ENCODE measurements around the gene MORN5.

The MORN5 gene

GRCh38 chr9:122192914-122193525 is 33.3 kb downstream of the MORN5 start:
- DNase-seq: no peak

- DNase-seq: no peak
Observed at GRCh38 chr9:122193651-122194050, 33.9 kb downstream of the MORN5 start.

- no peak for DNase-seq
Observed at GRCh38 chr9:122195875-122196274, 36.2 kb downstream of the MORN5 start.

- peak; percentile 82 for DNase-seq
Observed at GRCh38 chr9:122197426-122197825, 37.7 kb downstream of the MORN5 start.

GRCh38 chr9:122197882-122198281 is 38.2 kb downstream of the MORN5 start:
- DNase-seq: no peak

GRCh38 chr9:122200960-122201595 is 41.4 kb downstream of the MORN5 start:
- DNase-seq: no peak

- no peak for DNase-seq
Observed at GRCh38 chr9:122201641-122202040, 41.9 kb downstream of the MORN5 start.

GRCh38 chr9:122202111-122202510 is 42.4 kb downstream of the MORN5 start:
- no peak for DNase-seq

- no peak for DNase-seq
Observed at GRCh38 chr9:122204055-122204454, 44.3 kb downstream of the MORN5 start.

- no peak for DNase-seq
Observed at GRCh38 chr9:122204491-122204890, 44.8 kb downstream of the MORN5 start.

- DNase-seq: no peak
Observed at GRCh38 chr9:122205176-122205575, 45.5 kb downstream of the MORN5 start.

- no peak for DNase-seq
Observed at GRCh38 chr9:122206118-122207046, 46.7 kb downstream of the MORN5 start.

GRCh38 chr9:122207096-122207495 is 47.4 kb downstream of the MORN5 start:
- DNase-seq: no peak

- DNase-seq: no peak
Observed at GRCh38 chr9:122209451-122209850, 49.7 kb downstream of the MORN5 start.

- DNase-seq: no peak
Observed at GRCh38 chr9:122212473-122213004, 52.8 kb downstream of the MORN5 start.

- no peak for DNase-seq
Observed at GRCh38 chr9:122213102-122213588, 53.4 kb downstream of the MORN5 start.

GRCh38 chr9:122213589-122214413 is 54.1 kb downstream of the MORN5 start:
- DNase-seq: peak; percentile 45

GRCh38 chr9:122214507-122214906 is 54.8 kb downstream of the MORN5 start:
- no peak for DNase-seq

GRCh38 chr9:122215663-122216062 is 56.0 kb downstream of the MORN5 start:
- no peak for DNase-seq

- DNase-seq: no peak
Observed at GRCh38 chr9:122216138-122216797, 56.6 kb downstream of the MORN5 start.

- no peak for DNase-seq
Observed at GRCh38 chr9:122216798-122217418, 57.2 kb downstream of the MORN5 start.
